Retina (tissue), 1 donor: ENCODE measurements around the gene GRAP2.
"Not testable (repeated sequence)": the region's sequence is repeated elsewhere in the genome, so short reads cannot be mapped to it uniquely, and the experiment has no call there.

ENCODE experiments used
- DNase-seq: peaks from one replicate; pipeline ENCODE4 v3.0.0-alpha.2; 2016

GRAP2 gene

GRCh38 chr22:39898997-39899396, 1.9 kb upstream of the GRAP2 start:
- DNase-seq, result no peak

- DNase-seq, result no peak
Measured at GRCh38 chr22:39901565-39902146, 772 bp downstream of the GRAP2 start.

DNA sequence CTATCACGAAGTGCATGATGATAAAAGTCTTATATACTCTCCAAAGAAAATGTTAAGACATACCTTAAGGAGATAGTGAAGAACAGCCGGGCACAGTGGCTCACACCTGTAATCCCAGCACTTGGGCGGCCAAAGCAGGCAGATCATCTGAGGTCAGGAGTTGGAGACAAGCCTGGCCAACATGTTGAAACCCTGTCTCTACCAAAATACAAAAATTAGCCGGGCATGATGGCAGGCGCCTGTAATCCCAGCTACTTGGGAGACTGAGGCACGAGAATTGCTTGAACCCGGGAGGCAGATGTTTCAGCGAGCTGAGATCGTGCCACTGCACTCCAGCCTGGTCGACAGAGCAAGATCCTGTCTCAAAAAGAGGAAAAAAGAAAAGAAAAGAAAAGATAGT, 3.1 kb downstream of the GRAP2 start:
- DNase-seq, result not testable (repeated sequence)

- no peak for DNase-seq
Measured at GRCh38 chr22:39904862-39905261, 4.0 kb downstream of the GRAP2 start.

- no peak for DNase-seq
Measured at GRCh38 chr22:39905687-39906086, 4.8 kb downstream of the GRAP2 start.

DNA sequence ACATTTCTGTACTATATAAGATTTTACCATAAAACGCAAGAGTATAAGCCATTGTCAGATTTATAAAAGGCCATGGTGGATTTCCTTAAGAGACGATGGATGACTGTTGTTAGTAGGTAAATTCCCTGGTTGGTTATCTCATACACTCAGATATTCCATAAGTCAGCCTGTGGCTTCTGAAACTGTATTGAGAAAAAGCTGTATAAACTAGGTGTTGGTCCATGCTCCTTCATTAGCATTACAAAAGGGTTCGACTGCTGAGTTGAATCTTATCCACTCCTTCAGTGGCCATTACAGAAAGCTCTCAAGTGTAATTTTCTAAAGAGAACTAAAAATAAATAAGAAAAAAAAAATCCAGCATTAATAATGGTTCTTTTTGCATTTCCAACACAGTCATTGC, 5.3 kb downstream of the GRAP2 start:
- no peak for DNase-seq

GRCh38 chr22:39907047-39907446, 6.2 kb downstream of the GRAP2 start:
- DNase-seq, result no peak

DNA sequence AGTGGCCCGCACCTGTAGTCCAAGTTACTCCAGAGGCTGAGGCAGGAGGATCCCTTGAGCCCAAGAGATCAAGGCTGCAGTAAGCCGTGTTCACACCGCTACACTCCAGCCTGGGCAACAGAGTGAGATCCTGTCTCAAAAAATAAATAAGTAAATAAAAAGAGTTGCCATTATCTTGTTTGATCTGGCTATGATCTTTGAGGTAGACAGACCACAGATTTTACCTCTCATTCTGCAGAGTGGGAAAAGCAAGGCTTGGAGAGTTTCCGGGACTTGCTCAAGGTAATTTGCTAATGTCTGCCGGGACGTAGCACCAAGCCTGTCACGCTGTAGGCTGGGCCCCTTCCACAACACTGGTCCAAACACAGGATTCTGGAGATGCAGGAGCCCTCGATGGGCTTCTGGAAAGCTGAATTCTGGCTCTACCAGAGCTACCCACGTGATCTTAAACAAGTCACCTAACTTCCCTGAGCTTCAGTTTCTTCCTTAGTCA, 6.8 kb downstream of the GRAP2 start:
- no peak for DNase-seq

- peak; percentile 53 for DNase-seq
Measured at GRCh38 chr22:39908136-39908535, 7.3 kb downstream of the GRAP2 start.

- DNase-seq, result no peak
Measured at GRCh38 chr22:39908737-39909136, 7.9 kb downstream of the GRAP2 start.

GRCh38 chr22:39910876-39911613, 10.2 kb downstream of the GRAP2 start:
- DNase-seq, result no peak

DNA sequence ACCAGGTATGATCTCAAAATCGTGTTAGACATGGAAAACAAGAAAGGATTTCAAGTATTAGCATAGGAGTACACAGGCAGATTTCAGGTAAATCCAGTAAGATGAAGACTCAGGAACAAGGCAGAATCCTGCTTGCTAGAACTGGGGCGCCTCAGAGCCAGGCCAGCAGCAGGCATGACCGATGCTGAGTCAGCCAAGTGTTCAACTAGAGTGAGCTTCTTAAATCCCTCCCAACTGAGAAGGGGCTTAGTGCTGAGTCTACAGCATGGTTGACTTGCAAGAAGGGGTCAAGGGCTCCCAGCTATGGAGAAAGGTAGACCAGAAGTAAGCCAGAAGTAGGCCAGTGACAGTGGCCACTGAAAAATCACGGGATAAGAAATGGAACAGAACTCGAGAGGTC, 12.4 kb downstream of the GRAP2 start:
- DNase-seq, result peak; percentile 26

DNA sequence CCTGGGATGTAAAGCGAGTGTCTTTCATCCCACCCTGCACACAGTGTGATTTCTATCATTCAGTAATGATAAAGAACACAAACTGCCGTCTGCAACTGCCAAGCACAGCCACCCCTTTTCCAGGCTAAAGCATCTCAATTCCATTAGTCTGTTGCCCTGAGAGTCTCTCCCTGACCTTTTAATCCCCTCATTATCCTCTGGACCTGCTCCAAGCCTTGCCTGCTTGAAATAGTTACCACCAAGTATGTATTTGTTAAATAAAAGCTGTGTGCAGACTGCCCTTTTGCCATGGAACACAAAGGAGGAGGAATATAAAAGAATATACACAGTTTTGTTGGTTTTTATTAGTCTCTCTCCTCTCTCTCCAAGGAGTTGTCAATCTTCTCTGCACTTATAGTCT, 13.0 kb downstream of the GRAP2 start:
- DNase-seq, result peak; percentile 26

DNA sequence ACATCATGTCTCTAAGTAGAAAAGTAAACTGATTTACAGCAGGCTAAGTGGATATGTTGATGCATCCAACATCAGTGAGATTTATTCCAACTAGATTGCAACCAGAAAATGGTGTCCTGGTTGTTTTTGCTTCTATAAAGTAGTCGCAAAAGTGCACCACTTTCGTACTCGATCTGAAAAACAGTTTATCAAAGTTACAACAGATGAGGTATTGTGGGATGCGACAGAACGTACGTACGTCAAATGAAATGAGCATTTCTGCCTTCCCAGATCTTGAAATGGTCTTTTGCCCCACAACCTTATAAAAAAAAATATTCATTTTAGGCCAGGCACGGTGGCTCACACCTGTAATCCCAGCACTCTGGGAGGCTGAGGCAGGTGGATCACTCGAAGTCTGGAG, 13.7 kb downstream of the GRAP2 start:
- no peak for DNase-seq

DNA sequence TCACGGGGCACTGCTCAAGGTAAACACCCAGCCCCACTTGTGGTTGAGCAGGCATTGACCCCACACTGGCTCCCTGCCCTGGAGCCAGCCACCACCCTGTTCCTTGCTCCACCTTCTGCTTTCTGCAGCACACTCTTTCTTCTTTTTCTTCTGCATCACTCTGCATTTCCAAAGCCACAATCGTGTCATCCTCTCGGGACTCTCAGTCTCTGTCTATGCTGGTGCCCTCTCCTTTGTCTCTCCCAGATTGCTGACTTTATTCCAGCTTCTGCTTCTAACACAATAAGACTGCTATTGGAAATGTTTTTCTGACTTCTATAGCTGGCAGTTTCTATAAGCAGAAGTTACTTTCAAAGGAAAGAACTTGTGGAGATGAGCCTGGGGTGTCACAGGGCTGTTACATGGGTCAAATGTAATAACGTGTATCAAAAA, 14.4 kb downstream of the GRAP2 start:
- no peak for DNase-seq

DNA sequence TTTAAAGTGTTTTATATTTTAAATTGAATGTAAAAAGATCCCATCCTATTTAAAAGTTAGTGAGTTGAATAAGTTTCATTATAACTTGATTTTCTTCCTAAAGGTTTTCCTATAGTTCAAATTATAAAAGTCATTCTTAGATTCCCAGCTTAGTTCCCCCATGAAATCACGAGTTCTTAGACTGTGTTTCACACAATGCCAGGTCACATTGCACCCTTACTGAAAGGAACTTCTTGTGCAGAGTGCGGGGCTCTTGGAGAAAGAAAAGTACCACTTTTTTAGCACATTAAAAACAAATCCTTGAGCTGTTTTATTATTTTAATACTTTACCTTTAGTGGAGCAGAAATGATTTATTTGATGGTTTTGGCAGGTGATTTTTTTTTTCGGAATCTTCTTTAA, 15.6 kb downstream of the GRAP2 start:
- no peak for DNase-seq

- DNase-seq, result no peak
Measured at GRCh38 chr22:39917197-39917643, 16.3 kb downstream of the GRAP2 start.

GRCh38 chr22:39917776-39918495, 17.1 kb downstream of the GRAP2 start:
- DNase-seq, result no peak

DNA sequence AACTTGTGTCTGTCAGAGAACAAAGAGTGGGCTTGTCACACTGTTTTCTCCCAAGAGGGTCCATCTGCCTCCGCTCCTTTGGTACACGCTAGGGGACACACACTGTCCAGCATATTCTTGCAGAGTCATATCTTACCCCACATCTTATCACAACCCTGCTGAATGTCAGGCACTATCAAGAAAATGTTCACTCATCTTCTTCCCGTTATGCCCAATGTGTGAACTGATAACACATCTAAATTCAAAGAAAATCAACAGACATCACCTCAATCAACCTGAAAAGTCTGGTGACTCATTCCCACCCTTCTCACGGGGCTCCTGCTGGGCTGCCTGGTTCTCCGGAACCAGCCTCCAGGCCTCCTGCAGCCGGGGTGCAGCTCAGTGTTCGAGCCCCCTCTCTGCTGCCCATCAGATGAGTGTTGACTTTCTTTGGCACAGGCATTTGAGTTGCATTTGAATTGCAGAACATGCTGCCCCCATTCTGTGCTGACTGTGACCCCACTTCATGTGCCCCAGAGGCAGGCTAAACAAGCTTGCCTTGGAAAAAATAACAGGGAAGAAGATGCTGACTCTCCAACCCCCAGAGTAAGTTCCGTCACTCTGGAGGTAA, 19.4 kb downstream of the GRAP2 start:
- DNase-seq, result no peak

- no peak for DNase-seq
Measured at GRCh38 chr22:39923696-39924095, 22.8 kb downstream of the GRAP2 start.

DNA sequence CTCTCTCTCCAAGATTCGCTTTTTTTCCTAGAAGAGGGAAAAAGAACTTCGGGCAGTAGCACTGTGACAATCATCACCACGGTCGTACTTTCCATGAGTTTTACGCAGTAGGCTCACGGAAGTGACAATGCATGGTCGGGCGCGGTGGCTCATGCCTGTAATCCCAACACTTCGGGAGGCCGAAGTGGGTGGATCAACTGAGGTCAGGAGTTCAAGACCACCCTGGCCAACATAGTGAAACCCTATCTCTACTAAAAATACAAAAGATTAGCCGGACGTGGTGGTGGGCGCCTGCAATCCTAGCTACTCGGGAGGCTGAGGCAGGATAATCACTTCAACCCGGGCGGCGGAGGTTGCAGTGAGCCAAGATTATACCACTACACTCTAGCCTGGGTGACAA, 23.4 kb downstream of the GRAP2 start:
- no peak for DNase-seq

DNA sequence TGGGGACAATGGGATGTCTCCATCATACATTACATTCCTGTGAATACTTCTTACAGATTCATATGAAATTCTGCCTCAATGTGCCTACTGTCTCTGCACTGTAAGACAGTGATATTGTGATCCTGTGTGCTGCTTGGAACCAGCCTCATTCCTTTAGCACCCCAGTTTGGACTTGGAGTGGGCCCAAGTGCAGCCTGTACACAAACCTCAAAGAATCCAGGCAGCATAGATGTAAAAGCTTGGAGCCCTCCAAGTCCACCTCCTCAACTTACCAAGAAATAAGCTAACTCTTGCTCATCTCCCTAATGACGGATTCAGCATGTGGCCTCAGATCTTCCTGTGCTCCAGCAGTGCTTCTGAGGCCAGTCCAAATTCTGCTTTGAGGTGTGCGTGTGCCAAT, 24.4 kb downstream of the GRAP2 start:
- no peak for DNase-seq

- no peak for DNase-seq
Measured at GRCh38 chr22:39925909-39926679, 25.2 kb downstream of the GRAP2 start.
